RWPE2 (cell line): Measurements from ENCODE around the gene GRIK3.
"Not testable (repeated sequence)": the region's sequence is repeated elsewhere in the genome, so short reads cannot be mapped to it uniquely, and the experiment has no call there.

Experiments
- ATAC-seq: fragments of 200-7000 bp; cut with Tn5 transposase; 3 replicates; pipeline ENCODE4 v1.9.1; 2021; ENCODE audit warnings: low read depth
- DNase-seq: peaks from one replicate; pipeline ENCODE4 v3.0.0-alpha.2; 2020; ENCODE audit warnings: low spot score
- H3K27ac ChIP-seq: fragments of 450-650 bp; 2 replicates; pipeline ENCODE4 v1.5.1; 2017; ENCODE audit warnings: mild to moderate bottlenecking; ENCODE audit not compliant: poor library complexity, severe bottlenecking
- H3K27me3 ChIP-seq: fragments of 250-450 bp; sonication (Bioruptor Pico); 2 replicates; pipeline ENCODE4 v1.5.1; 2021; ENCODE audit warnings: mild to moderate bottlenecking, moderate library complexity; ENCODE audit not compliant: insufficient read depth, poor library complexity, severe bottlenecking
- H3K36me3 ChIP-seq: fragments of 250-450 bp; sonication (Bioruptor Pico); 2 replicates; pipeline ENCODE4 v1.5.1; 2020; ENCODE audit warnings: low read depth, mild to moderate bottlenecking, moderate library complexity
- H3K4me1 ChIP-seq: fragments of 250-450 bp; sonication (Bioruptor Pico); 2 replicates; pipeline ENCODE4 v1.5.1; 2021; ENCODE audit warnings: mild to moderate bottlenecking, moderate library complexity; ENCODE audit not compliant: insufficient read depth, poor library complexity, severe bottlenecking
- H3K4me3 ChIP-seq: fragments of 250-450 bp; sonication (Bioruptor Pico); 2 replicates; pipeline ENCODE4 v1.5.1; 2021; ENCODE audit warnings: mild to moderate bottlenecking, moderate library complexity; ENCODE audit not compliant: severe bottlenecking
- H3K9me3 ChIP-seq: fragments of 250-450 bp; sonication (Bioruptor Pico); 2 replicates; pipeline ENCODE4 v1.5.1; 2021; ENCODE audit warnings: mild to moderate bottlenecking, moderate library complexity; ENCODE audit not compliant: severe bottlenecking
- CTCF ChIP-seq: fragments of 450-650 bp; IDR thresholded peaks from one replicate; pipeline ENCODE4 v1.5.1; 2017; ENCODE audit warnings: mild to moderate bottlenecking, moderate library complexity; ENCODE audit not compliant: poor library complexity, severe bottlenecking

GRIK3 gene

GRCh38 chr1:36908096-36908495 lies 126.2 kb downstream of the GRIK3 start:
- Histone ChIP-seq H3K4me3 (no peak overlapping the region), H3K4me1 (no peaks in the 10 kb centered on the region)

GRCh38 chr1:36906555-36906954 lies 127.8 kb downstream of the GRIK3 start:
- no peak for ATAC-seq
- DNase-seq, result no peak
- Histone ChIP-seq H3K4me1 (no peaks in the 10 kb centered on the region), H3K4me3 (no peak overlapping the region), H3K27me3 (no peaks in the 10 kb centered on the region), H3K9me3 (no peaks in the 10 kb centered on the region), H3K36me3 (no peaks in the 10 kb centered on the region), H3K27ac (no peak overlapping the region)
- no peak for TF ChIP-seq CTCF

More at GRCh38 chr1:36908096-36908495, 126.2 kb downstream of the GRIK3 start:
- Histone ChIP-seq H3K36me3 (no peaks in the 10 kb centered on the region), H3K27me3 (no peaks in the 10 kb centered on the region), H3K27ac (no peak overlapping the region), H3K9me3 (no peaks in the 10 kb centered on the region)
- ATAC-seq (no peak), DNase-seq (no peak)
- no peak for TF ChIP-seq CTCF

GRCh38 chr1:36905941-36906340 lies 128.4 kb downstream of the GRIK3 start:
- no peak overlapping the region for H3K27ac ChIP-seq
- no peak for ATAC-seq
- TF ChIP-seq CTCF, result no peak
- H3K36me3 ChIP-seq, result no peaks in the 10 kb centered on the region
- no peaks in the 10 kb centered on the region for H3K4me1 ChIP-seq
- no peak for DNase-seq
- H3K27me3 ChIP-seq, result no peaks in the 10 kb centered on the region
- no peaks in the 10 kb centered on the region for H3K9me3 ChIP-seq
- no peak overlapping the region for H3K4me3 ChIP-seq

GRCh38 chr1:36900128-36900527 lies 134.2 kb downstream of the GRIK3 start:
- H3K4me1 ChIP-seq, result no peaks in the 10 kb centered on the region
- no peaks in the 10 kb centered on the region for H3K9me3 ChIP-seq
- H3K27ac ChIP-seq, result no peak overlapping the region
- DNase-seq (no peak), ATAC-seq (no peak)
- H3K4me3 ChIP-seq, result no peak overlapping the region
- H3K36me3 ChIP-seq, result no peaks in the 10 kb centered on the region
- no peaks in the 10 kb centered on the region for H3K27me3 ChIP-seq
- TF ChIP-seq CTCF, result no peak

GRCh38 chr1:36897813-36898212 lies 136.5 kb downstream of the GRIK3 start:
- not testable (repeated sequence) for H3K4me3 ChIP-seq, H3K9me3 ChIP-seq, H3K4me1 ChIP-seq, H3K27me3 ChIP-seq, H3K27ac ChIP-seq, DNase-seq, H3K36me3 ChIP-seq, ATAC-seq
